ENCODE data around the gene CDC25B.

GRCh38 chr20:3788685-3789155 lies 7.4 kb upstream of the CDC25B start:
- TF ChIP-seq YY1 (IDR thresholded peaks at IDR 0.05) (no peak), CTCF (IDR thresholded peaks at IDR 0.05; ENCODE audit: low read depth, low read length, missing input control) (no peak), REST (IDR thresholded peaks at IDR 0.05) (no peak), ZBTB33 (IDR thresholded peaks at IDR 0.05) (no peak), GABPA (IDR thresholded peaks at IDR 0.05 in 1 of 2, conservative IDR thresholded peaks at IDR 0.05 in 1 of 2) (no peak), SP1 (IDR thresholded peaks at IDR 0.05) (no peak), RAD21 (IDR thresholded peaks at IDR 0.05) (no peak), JUND (IDR thresholded peaks at IDR 0.05) (no peak), TAF1 (conservative IDR thresholded peaks at IDR 0.05) (no peak), MAX (IDR thresholded peaks at IDR 0.05) (no peak), NR2F2 (IDR thresholded peaks at IDR 0.05) (no peak)
